ENCODE results near the gene ABHD12. TPM values are rescaled to one million over a fixed set of nuclear protein-coding genes. Genes with fewer than 3 reads are reported as not detected.
A peak's percentile ranks its signal among the peaks of the same experiment; 100 is the strongest.

The ABHD12 gene
- total RNA-seq, 3 donors from 2014 or later (not counting 1 experiment from before 2014, with no cell fraction given): 28.5 to 34.6 (median 34.5) TPM

GRCh38 chr20:25304025-25304549 lies 86.5 kb downstream of the ABHD12 start:
- Mint-ChIP-seq H3K27ac (peak overlapping the region in 1 of 2 donors; percentile 24), H3K36me3 (no peaks in the 10 kb centered on the region), H3K4me3 (no peak overlapping the region), H3K4me1 (peaks cover 0 to 4% of the 10 kb centered on the region in 2 donors), H3K9me3 (no peaks in the 10 kb centered on the region), H3K27me3 (ENCODE audit: low read depth in 2 of 2) (no peaks in the 10 kb centered on the region)
- DNase-seq (no peak), ATAC-seq (no peak)
- H3K4me3 ChIP-seq (ENCODE audit: low read length): no peak overlapping the region
- WGBS (ENCODE audit: insufficient coverage): 96% methylated on average over 11 of the region's 11 CpGs
- no peak overlapping the region for H3K27ac ChIP-seq (ENCODE audit: low read length)
- no peaks in the 10 kb centered on the region for H3K9me3 ChIP-seq (ENCODE audit: control insufficient read depth, insufficient read depth, low read length)
- H3K4me1 ChIP-seq (ENCODE audit: control insufficient read depth, insufficient read depth, low read length): peaks cover 2% of the 10 kb centered on the region
- no peaks in the 10 kb centered on the region for H3K27me3 ChIP-seq (ENCODE audit: control insufficient read depth, insufficient read depth, low read length)
- TF ChIP-seq CTCF (IDR thresholded peaks at IDR 0.05): no peak
- peaks cover 8% of the 10 kb centered on the region for H3K36me3 ChIP-seq (ENCODE audit: control insufficient read depth, insufficient read depth, low read length)
- intact Hi-C loops (cut with micrococcal nuclease): no loop called here

GRCh38 chr20:25303292-25304024 lies 87.2 kb downstream of the ABHD12 start:
- DNase-seq: no peak
- intact Hi-C loops (cut with micrococcal nuclease): no loop called here
- no peak for ATAC-seq
- no peaks in the 10 kb centered on the region for H3K9me3 ChIP-seq (ENCODE audit: control insufficient read depth, insufficient read depth, low read length)
- H3K4me3 ChIP-seq (ENCODE audit: low read length): no peak overlapping the region
- H3K36me3 Mint-ChIP-seq: no peaks in the 10 kb centered on the region
- H3K27me3 Mint-ChIP-seq (ENCODE audit: low read depth in 2 of 2): no peaks in the 10 kb centered on the region
- H3K27me3 ChIP-seq (ENCODE audit: control insufficient read depth, insufficient read depth, low read length): no peaks in the 10 kb centered on the region
- no peak overlapping the region for H3K27ac Mint-ChIP-seq
- peaks cover 0 to 4% of the 10 kb centered on the region in 2 donors for H3K4me1 Mint-ChIP-seq
- no peak overlapping the region for H3K4me3 Mint-ChIP-seq
- WGBS (ENCODE audit: insufficient coverage): 97% methylated on average over 10 of the region's 12 CpGs
- H3K4me1 ChIP-seq (ENCODE audit: control insufficient read depth, insufficient read depth, low read length): no peaks in the 10 kb centered on the region
- no peaks in the 10 kb centered on the region for H3K9me3 Mint-ChIP-seq
- no peak for TF ChIP-seq CTCF (IDR thresholded peaks at IDR 0.05)
- peaks cover 8% of the 10 kb centered on the region for H3K36me3 ChIP-seq (ENCODE audit: control insufficient read depth, insufficient read depth, low read length)
- H3K27ac ChIP-seq (ENCODE audit: low read length): no peak overlapping the region

GRCh38 chr20:25302596-25302995 lies 88.0 kb downstream of the ABHD12 start:
- H3K9me3 ChIP-seq (ENCODE audit: control insufficient read depth, insufficient read depth, low read length): no peaks in the 10 kb centered on the region
- WGBS (ENCODE audit: insufficient coverage): 95% methylated on average over 6 of the region's 6 CpGs

More at GRCh38 chr20:25302596-25302995, 88.0 kb downstream of the ABHD12 start:
- no peak overlapping the region for H3K27ac ChIP-seq (ENCODE audit: low read length)
- no peak for TF ChIP-seq CTCF (IDR thresholded peaks at IDR 0.05)
- intact Hi-C loops (cut with micrococcal nuclease): no loop called here
- no peak overlapping the region for H3K4me3 ChIP-seq (ENCODE audit: low read length)
- H3K27me3 ChIP-seq (ENCODE audit: control insufficient read depth, insufficient read depth, low read length): no peaks in the 10 kb centered on the region
- Mint-ChIP-seq H3K9me3 (no peaks in the 10 kb centered on the region), H3K27ac (no peak overlapping the region), H3K36me3 (no peaks in the 10 kb centered on the region), H3K4me3 (no peak overlapping the region), H3K4me1 (peaks cover 0 to 4% of the 10 kb centered on the region in 2 donors), H3K27me3 (ENCODE audit: low read depth in 2 of 2) (no peaks in the 10 kb centered on the region)
- H3K4me1 ChIP-seq (ENCODE audit: control insufficient read depth, insufficient read depth, low read length): no peaks in the 10 kb centered on the region
- no peak for ATAC-seq
- DNase-seq: no peak
- H3K36me3 ChIP-seq (ENCODE audit: control insufficient read depth, insufficient read depth, low read length): peaks cover 9% of the 10 kb centered on the region

Data from natural killer cell (primary cell).